Suppressor macrophage treated with lipopolysaccharide for 4 hours (primary cell): ENCODE results near the gene RAB29.

Experiments used
- DNase-seq: peaks from one replicate; pipeline ENCODE4 v3.0.0-alpha.2; 2020

RAB29 gene

GRCh38 chr1:205719015-205719414, 56.3 kb downstream of the RAB29 start:
- no peak for DNase-seq
